Astrocyte of the cerebellum (primary cell): ENCODE measurements around the gene EYS.
A peak's percentile ranks its signal among the peaks of the same experiment; 100 is the strongest.

ENCODE experiments used
- DNase-seq: peaks from one replicate; pipeline ENCODE4 v3.0.0-alpha.2; 2011; ENCODE audit warnings: low read depth
- H3K4me3 ChIP-seq: 2 replicates; pipeline ENCODE4 v1.5.1; 2011; ENCODE audit warnings: mild to moderate bottlenecking, low read depth, low read length, moderate library complexity
- CTCF ChIP-seq: IDR thresholded peaks from 2 replicates; pipeline ENCODE4 v1.5.1; 2012; ENCODE audit warnings: low read length, low read depth, moderate library complexity, mild to moderate bottlenecking; ENCODE audit errors: missing control alignments
- in situ Hi-C: cut with HindIII; loops from 2 replicates; pipeline ENCODE4 v1.10.0; 2017; ENCODE audit warnings: low sequenced_read_pairs

The EYS gene

GRCh38 chr6:64786736-64787135 lies 920.3 kb downstream of the EYS start:
- TF ChIP-seq CTCF: no peak
- H3K4me3 ChIP-seq: no peak overlapping the region
- in situ Hi-C loops: no loop called here
- no peak for DNase-seq

GRCh38 chr6:64782877-64783276 lies 924.1 kb downstream of the EYS start:
- DNase-seq: no peak
- in situ Hi-C loops: no loop called here
- no peak overlapping the region for H3K4me3 ChIP-seq
- TF ChIP-seq CTCF: no peak

GRCh38 chr6:64777941-64778785 lies 928.9 kb downstream of the EYS start:
- TF ChIP-seq CTCF: no peak
- in situ Hi-C loops: no loop called here
- H3K4me3 ChIP-seq: no peak overlapping the region
- peak; percentile 24 for DNase-seq

- DNase-seq: no peak
- TF ChIP-seq CTCF: no peak
- in situ Hi-C loops: no loop called here
- no peak overlapping the region for H3K4me3 ChIP-seq
Observed at GRCh38 chr6:64776359-64776758, 930.7 kb downstream of the EYS start.

GRCh38 chr6:64774881-64775280 lies 932.1 kb downstream of the EYS start:
- no peak overlapping the region for H3K4me3 ChIP-seq
- TF ChIP-seq CTCF: no peak
- in situ Hi-C loops: no loop called here
- no peak for DNase-seq

GRCh38 chr6:64750910-64751309 lies 956.1 kb downstream of the EYS start:
- H3K4me3 ChIP-seq: no peak overlapping the region
- DNase-seq: no peak
- in situ Hi-C loops: no loop called here
- TF ChIP-seq CTCF: no peak
